Daoy (cell line): ENCODE data around the gene DUSP15. TPM values are rescaled to one million over a fixed set of nuclear protein-coding genes. Genes with fewer than 3 reads are reported as not detected.

Experiments
- DNase-seq: peaks from one replicate; pipeline ENCODE4 v3.0.0-alpha.2; 2015; ENCODE audit warnings: low read depth
- total RNA-seq: library from RNA; depleted of rRNA; stranded (reverse); fragments of >200 nt; shearing (Covaris generic); gene quantifications from 2 replicates; pipeline ENCODE4 v1.2.3, GENCODE V29; 2014

Gene DUSP15
- total RNA-seq, 1 experiment from 2014 or later: 1.9 TPM

DNA sequence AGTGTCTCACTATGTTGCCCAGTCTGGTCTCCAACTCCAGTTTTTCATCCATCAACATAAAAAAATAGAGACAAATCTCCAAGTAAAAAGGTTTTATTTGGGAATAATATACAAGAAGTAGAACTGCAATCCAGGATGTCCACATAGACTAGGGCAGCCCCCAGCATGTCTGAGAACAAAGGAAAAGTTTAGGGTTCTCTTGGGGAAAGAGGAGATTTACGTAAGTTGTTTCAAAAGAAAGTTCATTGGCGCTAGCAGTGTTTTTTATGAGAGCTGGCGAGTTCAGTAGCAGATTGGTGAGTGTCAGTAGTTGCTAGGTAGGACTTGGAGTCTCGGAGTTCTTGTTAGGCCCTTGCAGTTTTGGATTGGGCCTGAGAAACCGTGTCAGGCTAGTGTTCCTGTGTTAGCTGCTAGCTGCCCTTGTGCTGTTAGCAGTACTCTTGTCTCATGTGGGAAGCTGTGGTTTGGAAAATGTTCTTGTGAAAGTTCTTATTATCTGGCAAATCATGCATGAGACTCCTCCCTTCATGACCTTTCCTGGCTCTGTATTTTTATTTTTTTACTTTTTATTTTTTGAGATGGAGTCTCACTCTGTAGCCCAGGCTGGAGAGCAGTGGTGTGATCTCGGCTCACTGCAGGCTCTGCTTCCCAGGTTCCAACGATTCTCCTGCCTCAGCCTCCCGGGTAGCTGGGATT is 24.8 kb upstream of the DUSP15 start:
- DNase-seq: peak; percentile 71

DNA sequence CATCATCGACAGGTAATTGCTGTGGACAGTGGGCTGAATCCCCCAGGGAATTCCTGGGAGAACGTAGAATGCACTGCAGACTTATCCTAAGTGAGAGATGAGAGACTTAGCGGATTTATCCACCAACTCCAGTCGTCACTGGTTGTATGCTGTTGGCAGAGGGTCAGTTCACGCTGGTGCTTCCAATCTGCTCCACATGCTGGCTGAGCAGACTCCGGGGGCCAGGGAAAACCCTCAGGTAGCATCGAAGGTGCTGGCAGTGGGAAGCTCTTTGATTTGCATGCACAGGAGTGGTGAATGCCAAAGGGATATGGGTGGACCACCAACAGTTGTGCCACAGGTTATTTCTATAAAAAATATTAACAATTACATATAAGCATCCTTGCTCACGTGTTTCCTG is 20.3 kb upstream of the DUSP15 start:
- DNase-seq: no peak

DNA sequence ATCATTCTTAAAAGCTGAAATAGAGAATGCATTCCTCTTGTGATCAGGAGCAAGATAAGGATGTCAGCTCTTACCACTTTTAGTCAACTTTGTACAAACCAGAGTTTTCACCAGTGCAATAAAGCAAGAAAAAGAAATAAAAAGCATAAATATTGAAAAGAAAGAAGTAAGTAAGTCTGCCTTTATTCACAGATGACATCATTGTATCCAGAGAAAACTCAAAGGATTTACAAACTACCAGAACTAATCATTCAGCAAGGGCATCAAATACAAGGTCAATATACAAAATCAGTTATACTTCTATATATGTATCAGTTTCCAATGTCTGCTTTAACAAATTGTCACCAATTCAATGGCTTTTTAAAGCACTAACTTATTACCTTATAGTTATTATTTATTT is 13.5 kb upstream of the DUSP15 start:
- no peak for DNase-seq

DNA sequence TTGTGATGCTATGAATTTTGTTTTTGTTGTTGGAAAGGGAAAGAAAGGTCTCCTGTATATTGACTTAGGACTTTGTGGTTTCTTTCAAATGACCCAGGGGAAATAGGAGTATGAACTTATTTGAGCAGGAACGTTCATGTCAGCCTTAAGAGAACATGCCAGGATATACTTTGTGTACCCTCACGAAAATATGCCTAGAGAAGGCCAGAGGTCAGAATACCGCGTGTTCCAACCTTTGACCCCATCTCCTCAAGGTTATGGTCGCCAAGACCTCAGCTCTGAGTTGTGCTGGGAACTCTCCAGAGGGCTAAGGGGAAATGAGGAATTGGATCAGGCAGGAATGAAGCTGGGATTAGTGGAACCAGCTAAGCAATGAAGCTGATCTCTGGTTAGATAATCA is 11.6 kb upstream of the DUSP15 start:
- DNase-seq: no peak

DNA sequence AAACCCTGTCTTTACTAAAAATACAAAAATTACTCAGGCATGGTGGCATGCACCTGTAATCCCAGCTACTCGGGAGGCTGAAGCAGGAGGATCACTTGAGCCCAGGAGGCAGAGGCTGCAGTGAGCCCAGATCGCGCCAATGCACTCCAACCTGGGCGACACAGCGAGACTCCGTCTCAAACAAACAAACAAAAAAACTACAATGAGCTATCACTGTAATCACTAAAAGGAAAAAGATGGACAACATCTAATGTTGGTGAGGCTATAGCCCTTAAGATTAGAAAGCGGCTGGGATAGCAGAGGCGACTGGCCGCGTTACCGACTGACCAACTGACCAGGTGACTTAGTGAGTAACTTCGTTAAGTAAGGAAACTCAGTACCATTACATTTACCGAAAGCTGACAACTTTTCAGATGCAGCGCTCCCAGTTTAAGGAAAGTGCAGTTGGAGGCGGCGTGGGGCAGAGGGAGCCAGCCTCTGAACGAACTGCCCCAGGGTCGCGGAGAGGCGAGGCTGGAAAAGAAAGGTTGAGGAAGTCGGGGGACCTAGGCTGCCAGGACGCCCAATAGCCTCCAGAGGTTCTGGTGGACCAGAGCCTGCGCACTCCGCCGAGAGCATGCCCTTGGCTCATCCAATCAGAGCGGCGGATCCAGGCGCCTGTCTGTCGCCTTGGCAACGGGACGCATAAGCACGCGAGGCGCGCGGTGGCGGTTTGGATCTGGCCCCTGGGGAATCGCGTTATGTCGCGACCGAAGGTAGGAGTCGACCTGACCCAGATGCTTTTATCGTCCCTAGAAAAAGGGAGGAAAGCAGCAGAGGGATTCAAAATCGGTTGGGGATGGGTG is 9.0 kb upstream of the DUSP15 start:
- peak; percentile 97 for DNase-seq

DNA sequence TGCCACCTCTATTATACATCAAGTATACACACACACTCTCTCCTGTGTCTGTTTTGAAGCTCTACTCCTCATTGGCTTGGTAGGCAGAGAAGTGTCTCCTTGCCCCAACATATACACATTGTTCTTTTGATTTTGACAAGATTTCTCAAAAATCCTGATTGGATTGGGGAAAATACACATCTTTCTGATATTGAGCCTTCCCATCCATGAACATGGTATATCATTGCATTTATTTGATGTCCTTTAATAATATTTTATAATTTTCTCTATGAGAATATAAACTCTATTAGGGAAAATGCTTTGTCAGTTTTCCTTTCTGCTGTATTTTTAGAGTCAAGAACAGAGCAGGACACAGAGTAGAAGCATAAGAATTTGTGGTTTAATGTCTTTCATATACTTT is 7.4 kb upstream of the DUSP15 start:
- no peak for DNase-seq

DNA sequence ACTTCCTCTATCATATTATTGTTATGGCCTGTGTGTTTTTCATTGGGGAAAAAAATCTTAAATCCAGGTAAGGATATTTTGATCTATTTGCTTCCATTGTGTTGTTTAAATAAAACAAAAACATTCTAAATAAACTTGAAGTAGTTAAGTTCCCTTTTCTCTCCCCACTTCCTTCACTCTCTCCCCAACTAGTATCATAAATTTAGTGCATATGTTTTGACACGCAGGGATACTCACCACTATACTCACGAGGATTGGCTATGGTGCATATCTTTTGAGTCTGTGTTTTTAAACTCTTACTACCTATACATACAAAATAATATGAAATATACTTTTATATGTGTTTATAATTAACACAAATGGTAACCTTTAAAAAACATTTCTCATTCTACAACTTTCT is 5.3 kb upstream of the DUSP15 start:
- no peak for DNase-seq

DNA sequence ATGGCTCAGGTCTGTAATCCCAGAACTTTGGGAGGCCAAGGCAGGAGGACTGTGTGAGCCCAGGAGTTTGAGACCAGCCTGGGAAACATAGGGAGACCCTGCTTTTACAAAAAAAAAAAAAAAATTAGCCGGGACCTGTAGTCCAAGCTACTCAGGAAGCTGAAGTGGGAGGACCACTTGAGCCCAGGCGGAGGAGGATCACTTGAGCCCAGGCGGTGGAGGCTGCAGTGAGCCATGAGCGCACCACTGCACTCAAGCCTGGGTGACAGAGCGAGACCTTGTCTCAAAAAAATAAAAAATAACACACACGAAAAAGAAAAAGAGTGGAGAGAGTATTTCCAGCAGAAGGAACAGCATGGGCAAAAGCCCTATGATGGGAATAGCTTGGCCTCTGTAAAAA is 2.1 kb upstream of the DUSP15 start:
- DNase-seq: no peak

DNA sequence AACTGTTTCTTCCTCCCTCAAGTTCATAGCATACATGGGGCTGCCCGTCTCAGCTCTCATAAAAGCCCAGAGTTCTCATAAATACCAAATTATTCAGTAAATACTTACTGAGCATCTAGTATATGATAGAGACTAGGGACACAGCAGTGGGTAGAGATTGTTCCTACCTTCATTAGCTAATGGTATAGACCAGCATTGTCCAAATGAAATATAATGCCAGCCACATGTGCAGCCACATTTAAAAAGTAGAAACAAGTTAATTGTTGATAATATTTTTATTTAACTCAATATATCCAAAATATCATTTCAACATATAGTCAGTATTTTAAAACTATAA is 1.3 kb upstream of the DUSP15 start:
- no peak for DNase-seq

DNA sequence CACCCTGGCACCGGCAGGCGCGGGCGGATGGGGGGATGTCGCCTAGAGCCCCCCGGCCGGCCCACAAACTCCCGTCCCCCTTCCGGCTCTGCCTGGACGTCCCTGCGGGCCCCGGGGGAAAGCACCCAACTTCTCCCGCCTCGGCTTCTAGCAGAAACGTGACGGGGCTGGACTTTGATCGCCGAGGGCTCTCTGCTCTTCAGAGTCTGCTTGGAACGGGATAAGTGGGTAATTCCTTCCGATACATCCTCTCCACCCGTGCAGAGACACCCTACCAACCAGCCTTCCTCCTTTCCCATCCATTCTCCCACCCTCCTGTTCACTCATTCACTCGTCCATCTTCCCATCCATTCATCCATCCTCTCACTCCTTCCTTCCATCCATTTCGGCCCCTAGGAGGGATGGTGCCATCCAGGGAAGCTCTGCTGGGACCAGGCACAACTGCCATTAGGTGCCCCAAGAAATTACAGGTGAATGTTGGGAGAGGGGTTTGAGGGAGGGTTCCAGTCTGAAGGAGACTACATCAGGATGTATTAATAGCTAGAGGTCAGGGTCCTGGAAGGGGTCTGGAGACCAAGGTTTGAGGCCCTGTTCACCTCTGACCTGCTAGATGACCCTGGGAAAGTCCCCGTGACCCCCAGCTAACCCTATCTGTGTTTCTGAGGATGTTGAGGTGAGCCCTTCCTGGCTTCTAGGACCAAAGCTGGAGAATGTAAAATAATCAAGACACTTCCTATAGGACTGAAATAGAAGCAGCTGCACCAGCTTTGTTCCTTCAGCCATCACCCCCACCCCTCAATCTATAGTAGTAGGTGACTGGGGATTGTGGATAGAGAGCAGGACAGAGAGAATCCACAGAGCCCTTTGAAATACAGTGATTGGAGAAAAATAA is 645 bp upstream of the DUSP15 start:
- no peak for DNase-seq

DNA sequence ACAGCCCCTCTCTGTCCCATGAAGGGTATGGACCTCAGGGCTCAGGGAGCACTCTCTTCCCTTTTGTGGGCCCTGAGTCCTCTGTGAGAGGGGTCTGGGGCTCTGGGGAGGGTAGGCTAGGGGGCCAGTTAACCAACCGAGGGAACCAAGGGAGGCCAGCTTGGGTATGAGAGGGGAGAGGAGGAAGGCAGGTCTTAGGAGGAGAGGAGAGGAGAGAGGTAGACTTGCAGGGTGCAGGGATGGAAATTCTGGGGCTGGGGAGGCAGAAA is 720 bp downstream of the DUSP15 start:
- no peak for DNase-seq

DNA sequence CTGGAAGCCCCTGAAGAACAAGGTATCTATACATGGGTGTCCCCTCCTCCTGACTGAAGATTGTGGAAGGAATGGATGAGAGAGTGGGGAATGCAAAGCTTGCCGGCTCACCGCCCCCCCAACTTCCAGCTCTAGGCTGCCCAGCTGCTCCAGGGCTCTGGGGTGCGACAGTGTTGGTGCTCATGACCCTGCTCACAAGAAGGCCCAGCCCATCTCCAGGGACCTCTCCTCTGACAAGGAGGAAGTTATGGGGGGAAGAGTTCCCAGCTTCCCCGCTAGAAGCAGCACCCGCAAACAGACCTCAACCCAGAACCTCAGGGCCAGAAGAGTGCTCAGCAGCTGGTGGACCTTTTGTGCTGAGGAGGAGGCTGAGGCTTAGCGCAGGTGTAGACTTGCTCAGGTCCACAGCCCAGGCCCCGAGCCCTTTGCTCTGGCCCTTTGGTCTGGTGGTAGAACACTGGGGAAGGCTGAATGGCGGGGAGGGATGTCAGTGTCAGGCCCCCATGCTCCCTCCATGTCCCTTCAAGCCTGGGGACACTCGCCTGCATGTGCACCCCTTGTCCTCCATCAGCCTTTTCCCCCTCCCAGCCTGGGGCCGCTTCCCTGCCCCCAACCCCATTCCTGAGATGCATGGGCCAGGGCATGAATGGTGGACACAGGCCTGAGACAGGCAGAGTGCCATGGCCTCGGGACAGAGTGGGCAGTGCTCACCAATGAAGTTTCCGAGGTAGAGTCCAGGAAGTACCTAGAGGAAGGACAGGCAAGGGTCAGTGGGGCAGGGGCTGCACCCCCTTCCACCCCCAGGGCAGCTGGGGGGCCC is 1.3 kb downstream of the DUSP15 start:
- no peak for DNase-seq

DNA sequence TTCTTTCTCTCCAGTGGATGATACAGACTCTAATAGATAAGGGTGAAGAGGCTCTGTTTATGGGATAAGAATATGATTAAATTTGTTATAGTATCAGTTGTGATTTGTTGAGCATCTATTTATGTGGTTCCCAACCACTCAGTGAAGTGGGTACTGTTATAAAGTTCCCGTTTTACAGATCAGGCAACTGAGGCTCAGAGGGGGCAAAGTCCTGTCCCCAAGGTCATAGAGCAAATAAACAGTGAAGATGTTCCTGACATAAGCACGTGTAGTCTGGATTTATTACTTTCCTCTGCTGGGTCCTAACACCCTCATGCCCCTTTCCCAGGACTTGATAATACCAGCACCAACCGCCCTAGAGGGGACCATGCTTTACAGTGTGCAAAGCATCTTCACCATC is 4.1 kb downstream of the DUSP15 start:
- no peak for DNase-seq

DNA sequence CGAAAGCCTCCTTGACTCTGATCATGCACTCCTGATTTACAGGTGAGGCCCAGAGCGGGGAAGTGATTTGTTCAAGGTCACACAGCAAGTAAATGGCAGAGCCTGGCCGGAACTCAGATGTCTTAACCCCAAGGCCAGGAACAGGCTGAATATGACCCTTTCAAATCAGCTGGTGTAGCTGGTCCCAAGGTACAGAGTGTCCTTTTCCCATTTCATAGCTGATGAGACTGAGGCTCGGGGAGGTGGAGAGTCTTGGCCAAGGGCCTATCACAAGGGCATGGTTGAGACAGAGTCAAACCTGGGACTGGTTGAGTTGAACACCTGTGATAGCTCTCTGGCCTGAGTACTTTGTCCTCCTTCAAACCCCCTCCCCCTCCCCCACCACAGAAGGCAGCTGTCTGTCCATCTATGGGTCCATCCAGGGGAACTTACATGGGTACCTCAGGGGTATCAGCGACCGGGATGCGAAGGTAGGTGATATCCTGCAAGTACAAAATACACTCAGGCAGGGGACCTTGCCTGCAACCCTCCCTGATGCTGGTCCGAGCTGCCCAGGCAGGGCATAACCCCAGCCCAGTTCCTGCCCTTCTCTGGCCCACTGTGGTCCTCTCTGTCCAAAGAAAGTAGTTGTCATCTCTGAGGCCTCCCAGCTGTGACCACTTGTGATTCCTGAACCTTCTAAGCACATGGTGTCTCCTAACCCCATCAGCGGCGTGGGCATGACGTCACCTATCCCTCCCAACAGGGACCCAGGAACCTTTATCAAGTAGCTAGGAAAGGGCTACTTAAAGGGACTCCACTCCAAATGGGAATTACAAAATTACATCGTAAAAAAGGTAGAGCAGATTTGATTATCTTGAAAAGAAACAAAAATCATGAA is 5.6 kb downstream of the DUSP15 start:
- DNase-seq: no peak

DNA sequence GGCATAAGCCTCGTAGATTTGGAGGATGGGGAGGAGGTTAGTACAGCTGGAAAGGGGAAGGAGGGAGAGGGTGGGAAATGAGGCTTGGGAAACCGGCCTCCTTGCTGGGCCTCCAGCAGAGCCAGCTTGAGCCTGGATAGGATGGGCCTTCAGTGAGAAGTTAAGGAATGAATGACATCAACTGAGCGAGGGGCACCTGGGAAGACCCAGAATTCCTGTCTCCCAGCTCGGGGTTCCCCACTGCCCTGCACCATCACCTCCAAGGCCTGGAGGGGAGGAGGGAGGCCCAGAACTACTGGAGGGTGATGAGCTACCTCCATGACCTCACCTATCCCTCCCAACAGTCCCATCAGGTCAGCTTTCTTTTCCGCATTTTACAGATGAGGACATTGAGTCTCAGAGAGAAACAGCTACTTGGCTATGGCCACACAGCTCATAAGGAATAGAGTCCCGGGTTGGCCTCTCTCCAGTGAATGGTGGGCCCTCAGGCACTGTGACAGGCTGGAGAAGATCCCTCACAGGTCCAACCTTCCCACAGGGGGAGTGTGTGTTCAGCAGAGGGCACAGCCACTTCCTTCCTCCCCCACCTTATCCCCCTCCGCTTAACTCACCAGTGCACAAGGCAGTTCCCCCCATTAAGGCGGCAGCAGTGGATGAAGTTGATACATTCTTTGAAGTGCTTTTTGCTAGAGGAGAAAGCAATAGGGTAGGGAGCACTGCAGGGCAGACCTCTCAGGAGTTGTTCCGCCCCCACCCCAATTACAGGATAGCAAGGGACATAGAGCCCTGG is 6.8 kb downstream of the DUSP15 start:
- DNase-seq: no peak

DNA sequence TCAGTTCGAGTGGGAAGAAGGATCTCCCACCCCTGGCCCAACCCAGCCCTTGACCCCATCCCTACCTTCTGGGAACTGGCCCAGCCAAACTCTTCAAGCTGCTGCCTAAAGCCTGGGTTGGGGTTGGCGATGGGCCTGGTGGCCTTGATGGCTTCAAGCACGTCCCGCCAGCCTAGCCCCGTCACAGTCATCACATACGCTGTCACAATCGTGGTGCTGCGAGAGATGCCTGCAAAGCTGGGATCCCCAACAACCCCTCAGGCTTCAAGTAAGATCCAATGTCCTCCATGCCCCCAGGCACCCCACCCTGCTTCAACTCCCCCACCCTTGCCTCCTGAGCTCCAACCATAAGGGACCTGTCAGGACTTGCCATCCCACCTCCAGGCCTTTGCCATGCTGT is 7.8 kb downstream of the DUSP15 start:
- DNase-seq: no peak

DNA sequence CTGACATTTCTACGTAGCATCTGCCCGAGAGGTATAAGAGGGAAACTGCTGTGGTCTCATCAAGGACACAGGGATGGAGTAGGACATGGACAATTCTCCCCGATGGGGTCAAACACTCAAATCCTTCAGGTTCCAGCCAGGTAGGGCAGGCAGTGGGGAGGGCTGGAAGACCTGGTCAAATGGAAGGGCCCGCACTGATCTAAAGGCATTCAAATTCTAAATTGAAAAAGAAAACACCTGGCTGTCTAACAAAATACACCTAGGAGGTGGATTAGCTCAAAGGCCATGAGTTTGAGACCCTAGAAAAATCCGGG is 8.2 kb downstream of the DUSP15 start:
- no peak for DNase-seq

DNA sequence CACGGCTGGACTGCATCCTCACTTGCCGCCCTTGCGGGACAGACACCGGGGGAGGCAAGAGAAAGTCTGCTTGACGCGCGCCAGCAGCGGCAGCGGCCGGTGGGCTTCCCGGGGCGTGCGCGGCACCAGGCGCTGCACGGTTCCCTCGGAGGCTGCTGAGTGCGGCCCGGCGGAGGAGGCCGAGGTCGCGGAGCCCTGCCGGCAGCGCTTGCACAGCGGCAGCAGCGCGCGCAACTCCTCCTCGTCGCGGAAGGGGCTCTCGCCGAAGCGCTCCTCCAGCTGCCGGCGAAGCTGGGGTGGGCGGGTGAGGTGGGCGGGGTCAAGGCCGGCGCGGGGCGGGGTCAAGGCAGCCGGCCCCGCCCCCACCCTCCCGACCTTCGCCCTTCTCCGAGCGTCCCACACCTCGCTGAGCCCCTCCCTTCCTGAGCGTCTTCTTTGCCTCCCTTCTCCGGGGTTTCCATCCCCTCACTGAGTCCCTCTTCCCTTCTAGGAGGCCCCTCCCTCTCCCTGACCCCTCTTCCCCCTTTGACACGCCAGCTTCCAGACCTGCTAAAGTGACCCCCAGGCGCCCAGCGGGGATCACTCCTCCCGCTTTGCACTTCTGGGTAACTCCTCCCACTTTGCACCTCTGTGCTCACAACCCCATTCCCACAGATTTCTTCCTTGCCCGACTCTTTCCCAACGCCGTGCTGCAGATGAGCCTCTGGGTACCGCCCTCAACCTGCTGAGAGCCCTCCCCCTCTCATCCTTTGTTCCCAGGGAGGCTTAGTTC is 8.8 kb downstream of the DUSP15 start:
- DNase-seq: peak; percentile 76

DNA sequence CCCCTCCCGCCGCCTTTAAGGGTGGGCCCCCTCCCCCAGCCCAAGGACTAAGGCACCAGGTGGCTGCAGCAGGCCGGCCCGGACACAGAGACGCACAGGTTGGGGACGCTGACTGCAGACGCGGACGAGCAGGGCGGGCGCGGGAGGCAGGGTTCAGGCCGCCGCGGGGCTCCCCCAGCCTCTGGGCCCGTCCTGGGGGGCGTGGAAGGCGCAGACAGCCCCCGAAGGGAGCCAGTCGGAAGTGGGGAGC is 9.3 kb downstream of the DUSP15 start:
- no peak for DNase-seq
